Activated CD8-positive, alpha-beta memory T cell treated with anti-CD3 and anti-CD28 coated beads for 1 hour (primary cell): Measurements from ENCODE around the gene TBX19.

ENCODE experiments used
- DNase-seq, 2 donors: peaks; one replicate each; pipeline ENCODE4 v3.0.0-alpha.2; 2020; ENCODE audit warnings: low read depth in 1 of 2; ENCODE audit errors: extremely low read depth in 1 of 2

The TBX19 gene

DNA sequence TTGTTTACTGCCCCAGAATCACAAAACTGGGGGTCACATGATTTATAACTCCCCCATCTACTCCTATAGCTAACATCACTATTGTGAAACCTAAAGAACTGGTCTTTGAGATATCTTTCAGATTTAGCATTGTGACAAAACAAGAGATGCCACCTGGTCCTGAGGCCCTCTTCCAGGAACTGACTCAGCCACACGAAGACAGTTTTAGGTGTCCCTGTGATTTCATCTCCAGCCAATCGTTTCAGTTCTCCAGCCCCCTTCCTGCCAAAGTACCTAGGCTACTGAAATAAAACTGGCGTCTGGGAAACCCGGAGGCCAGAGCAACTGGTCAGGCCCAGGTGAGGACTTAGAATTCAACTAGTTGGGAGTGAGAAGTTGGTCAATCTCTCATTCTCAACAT, 36.6 kb downstream of the TBX19 start:
- no peak for DNase-seq

DNA sequence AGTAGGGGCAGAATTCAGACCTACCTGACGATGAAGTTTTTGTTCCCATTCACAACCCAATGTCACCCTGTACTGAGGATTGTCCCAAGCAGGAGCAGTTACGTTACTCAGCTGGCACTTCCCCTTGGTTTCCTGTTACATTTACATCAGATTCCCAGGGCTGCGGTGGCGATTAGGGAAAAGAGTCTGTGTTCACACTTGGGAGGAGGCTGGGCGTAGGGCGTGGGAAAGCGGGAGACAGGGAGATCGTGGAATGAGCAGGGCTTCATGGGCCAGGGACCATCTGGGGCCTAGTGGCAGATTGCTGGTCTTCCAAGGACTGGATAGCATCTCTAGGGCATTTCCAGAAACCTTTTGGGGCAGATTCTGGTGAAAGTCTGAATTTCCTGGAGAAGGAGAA, 39.0 kb downstream of the TBX19 start:
- DNase-seq = no peak

DNA sequence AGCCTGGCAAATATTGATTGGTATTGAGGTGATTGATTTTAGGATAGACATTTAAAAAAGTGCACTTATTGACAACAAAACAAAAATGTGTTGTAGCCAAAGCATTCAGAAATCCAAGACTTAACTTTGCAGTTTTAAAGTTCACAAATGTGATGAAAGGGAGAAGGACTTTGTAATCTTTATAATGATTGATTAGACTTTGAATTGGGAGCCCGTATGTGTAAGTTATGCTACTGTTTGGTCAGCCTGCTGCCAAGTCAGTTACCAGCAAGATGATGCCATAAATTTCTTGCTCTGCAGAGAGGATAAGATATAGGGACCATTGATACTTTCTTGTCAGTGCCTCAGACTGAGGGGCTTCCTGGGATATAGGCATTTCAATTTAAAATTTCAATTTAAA, 39.5 kb downstream of the TBX19 start:
- no peak for DNase-seq

DNA sequence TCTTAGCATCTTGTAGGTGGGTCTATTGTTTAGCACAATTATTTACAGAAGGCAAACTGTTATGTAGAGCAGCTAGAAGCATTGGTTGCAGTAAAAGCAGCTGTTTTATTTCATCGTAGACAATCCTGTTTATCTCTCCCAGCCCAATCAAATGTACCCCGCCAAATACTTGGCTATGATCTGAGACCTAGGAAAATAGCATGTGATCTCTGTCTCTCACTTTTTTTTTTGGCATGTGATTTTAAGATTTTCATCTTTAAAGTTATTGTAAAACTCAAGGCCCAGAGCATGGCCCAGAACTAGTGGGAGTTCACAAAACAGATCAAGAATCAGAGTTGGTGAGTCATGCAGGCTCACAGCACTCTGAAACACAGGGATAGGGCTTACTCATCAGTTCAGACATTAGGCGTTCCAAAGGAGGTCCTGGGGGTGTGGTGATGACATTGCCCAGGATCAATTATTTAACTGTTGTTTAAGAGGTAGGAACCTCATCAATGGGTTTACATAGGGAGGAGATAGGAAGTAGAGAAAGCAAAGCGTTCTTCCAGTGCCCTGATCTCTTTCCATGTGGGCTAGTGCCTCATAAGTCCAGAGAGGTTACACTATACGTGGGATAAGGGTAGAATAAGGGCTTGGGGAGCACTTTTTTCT, 40.2 kb downstream of the TBX19 start:
- no peak for DNase-seq

DNA sequence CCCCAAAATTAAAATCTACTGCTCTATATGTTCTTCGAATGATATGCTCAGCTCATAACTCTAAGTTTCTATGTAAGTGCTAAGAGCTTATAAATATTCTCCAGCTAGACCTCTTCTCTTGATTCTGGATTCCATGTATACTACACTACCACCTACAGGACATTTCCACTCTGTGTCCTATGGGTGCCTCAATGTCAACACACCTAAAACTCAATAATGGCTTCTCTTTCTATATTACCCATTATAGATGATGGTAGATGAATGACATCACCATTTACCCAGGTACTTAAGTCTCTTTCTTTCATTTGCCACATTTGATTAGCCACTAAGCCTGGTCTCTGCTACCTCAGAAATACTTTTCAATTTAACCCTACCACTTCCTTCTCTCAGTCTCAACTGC, 41.3 kb downstream of the TBX19 start:
- no peak for DNase-seq

DNA sequence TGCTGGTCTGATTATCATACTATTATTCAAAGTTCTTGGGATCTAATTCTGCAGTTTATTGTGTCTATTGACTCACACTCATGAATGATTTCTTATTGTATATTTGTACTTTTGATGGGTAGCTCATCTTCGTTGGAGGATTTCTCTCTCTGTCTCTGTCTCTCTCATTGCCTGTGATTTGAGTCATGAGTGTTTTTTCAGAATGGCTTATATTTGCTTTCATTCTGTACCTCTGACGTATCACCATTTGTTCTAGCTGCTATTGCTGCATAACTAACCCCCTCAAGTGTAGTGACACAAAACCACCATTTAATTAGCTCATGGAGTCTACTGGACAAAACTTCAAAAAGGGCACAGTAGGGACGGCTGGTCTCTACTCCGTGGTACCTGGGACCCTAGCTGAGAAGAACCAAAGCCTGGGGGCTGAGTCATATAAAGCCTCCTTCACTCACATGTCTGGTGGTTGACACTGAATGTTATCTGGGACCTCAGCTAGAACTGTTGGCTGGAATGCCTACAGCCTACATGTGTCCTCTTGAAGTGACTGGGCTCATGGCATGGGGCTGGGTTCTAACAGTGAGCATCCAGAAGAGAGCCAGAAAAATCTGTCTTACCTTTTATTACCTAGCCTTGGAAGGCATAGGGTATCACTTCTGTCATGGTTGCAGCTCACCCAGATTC, 44.2 kb downstream of the TBX19 start:
- no peak for DNase-seq

DNA sequence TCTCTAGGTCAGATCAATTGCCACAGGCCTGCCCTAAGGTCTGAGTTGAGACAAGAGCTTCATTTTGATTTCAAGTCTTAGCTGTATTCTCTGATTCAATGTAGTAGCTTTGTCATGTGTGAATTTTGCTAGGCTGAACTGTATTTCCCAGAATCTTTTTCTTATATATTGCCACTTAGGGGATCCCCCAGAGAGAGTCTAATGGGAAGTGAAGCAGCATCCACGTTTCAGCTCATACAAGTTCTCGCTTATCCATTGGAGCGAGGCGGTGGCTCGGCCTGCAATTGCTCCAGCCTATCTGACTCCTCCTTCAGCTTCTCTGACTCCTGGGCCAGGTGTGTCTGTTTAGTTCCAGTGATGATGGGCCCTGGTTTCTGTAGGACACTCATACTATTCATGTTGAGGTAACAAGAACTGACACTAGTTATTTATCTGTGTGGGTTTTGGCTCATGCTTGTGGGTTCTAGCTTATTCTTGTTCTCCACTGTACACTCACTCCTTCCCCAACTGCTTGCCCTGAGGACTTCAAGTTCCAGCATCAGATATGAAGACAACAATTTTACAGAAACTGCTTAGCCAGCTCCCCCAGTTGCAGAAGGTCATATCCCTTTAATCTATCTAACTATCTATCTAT, 48.2 kb downstream of the TBX19 start:
- no peak for DNase-seq

DNA sequence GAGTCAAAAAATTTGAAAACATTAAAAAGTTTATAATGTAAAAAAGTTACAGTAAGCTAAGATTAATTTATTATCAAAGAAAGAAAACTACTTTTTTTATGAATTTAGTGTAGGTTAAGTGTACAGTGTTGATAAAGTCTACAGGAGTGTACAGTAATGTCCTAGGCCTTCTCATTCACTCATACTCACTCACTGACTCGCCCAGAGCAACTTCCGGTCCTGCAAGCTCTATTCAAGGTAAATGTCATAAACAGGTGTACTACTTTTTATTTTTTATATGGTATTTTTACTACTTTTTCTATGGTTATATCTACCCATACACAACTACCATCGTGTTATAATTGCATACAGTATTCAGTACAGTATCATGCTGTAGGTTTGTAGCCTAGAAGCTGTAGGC, 49.6 kb downstream of the TBX19 start:
- no peak for DNase-seq

DNA sequence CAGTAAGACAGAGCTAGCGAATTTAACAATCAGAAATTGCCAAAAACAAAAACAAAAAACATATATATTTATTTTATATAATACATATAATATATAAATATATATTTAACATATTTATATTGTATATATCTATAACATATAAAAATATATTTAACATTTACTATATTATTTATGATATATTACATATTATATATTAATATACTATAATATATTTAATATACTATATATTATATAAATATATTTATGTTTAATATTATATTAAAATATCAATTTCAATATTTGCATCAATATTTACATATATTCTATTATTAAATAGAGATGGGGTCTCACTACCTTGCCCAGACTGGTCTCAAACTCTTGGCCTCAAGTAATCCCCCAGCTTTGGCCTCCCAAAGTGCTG, 50.9 kb downstream of the TBX19 start:
- DNase-seq = no peak

DNA sequence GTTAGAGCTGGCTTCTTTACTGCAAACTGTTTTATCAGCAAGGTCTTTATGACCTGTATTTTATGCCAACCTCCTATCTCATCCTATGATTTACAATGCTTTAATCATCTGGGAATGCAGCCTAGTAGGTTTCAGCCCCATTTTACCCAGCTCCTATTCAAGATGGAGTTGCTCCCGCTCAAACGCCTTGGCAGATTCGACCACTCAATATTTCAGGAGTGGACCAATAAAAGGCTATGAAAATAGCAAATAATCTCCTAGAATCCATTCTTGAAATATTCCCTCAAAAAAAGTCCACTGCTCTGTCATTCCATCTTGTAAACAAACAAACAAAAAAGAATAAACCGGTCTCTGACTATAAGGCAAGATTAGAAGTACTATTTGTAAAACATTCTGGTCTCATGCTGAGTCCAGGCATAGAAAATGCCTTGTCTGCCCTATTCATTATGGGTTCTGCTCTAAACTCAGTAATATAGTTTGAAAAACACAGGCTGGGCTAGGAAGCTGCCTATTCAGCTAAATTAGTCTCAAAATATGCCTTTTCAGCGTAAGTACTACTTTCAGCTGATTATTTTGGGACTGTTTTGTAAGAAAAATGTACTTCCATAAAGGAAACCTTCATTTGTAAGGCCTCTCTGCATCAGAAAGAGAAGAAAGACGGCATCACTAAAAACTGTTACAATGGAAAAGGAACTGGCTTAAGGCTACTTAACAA, 53.0 kb downstream of the TBX19 start:
- DNase-seq = no peak

DNA sequence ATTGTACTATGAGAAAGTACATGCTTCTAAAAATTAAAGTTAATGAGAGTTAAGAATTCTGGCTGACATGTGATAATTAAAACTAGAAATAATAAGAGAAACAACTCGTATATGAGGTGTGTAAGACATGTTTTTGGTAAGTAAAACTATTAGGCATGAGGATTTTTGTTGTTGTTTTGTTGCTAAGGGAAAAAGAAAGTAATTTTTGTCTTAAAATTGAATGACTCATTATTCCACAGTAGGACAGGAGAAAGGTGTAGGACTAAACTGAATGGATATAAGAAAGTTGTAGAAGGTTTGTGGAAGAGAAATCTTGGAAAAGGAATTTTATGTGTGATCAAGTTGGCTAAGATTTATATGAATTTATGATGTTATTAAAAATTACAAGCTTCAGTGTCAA, 54.8 kb downstream of the TBX19 start:
- DNase-seq = no peak

DNA sequence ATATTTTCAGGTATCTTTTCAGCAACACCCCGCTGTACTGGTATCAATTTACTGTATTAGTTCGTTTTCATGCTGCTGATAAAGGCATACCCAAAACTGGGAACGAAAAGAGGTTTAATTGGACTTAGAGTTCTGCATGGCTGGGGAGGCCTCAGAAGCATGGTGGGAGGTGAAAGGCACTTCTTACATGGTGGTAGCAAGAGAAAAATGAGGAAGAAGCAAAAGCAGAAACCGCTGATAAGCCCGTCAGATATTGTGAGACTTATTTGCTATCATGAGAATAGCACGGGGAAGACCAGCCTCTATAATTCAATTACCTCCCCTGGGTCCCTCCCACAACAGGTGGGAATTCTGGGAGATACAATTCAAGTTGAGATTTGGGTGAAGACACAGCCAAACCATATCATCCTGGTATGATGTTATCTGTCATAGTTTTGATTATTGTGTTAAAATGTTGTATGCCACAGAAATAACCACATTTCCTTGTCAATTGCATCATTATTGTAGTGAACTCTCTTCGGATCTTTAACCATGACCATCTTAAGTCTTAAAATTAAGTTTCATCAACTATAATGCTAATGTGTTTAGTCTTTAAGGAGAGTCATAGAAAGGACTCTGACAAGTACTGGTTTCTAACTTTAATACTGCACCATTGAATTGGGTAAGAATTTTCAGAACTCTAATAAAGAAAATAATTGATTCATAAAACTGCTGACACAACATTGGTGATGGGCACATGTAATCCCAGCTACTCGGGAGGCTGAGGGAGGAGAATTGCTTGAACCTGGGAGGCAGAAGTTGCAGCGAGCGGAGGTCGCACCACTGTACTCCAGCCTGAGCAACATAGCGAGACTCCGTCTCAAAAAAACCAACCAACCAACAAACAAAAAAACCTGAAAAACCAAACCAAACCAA, 58.2 kb downstream of the TBX19 start:
- DNase-seq = no peak

DNA sequence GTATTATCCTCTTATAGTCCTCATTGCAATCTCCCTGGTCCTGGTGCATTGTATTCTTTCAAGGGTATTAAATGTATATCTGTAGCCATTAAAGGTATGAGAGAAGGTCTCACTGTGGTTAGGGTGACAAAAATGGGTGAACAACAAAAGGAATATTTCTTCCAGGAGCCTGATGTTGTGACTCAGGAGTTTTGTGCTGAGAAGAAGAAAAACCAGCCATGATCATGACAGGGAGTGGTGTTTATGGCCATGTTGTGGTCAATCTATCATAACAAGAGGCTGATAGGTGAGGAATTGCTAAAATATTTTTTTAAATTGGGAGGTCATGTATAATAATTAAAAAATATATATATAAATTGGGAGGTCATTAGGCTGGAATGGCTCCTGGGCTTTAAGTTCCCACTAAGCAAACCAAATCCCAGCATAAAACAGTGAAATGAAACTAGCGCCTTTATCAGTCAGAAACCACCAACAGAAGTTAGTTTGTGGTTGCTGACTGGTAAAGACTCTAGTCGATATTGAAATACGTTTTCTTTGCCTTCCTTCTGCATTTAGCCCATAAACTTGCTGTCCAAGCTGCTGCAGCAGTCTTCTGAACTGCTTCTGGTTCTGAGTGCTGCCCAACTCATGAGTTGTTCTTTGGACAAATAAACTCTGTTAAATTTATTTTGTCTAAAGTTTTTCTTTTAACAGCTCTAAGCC, 60.3 kb downstream of the TBX19 start:
- no peak for DNase-seq

DNA sequence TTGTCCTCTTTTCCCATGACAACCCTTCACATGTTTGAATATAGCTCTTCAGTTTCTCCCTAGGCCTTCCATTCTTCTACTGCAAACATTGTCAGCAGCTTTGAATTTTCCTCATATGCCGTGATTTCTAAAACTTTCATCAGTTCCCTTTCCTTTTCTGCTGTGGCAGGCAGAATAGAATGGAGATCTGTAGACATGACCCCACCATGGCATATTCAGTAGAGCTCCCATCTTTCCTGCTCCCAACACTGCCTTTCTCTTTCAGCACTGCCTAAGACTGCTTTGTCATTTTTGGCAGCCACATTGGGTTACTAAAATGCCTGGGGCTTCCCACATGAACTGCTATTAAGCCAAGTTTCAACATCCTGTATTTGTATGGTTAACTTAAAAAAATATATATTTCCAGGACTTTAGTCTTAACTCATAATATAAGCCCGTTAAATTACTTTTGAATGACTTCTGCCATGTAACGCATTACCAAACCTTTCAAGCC, 60.9 kb downstream of the TBX19 start:
- no peak for DNase-seq

DNA sequence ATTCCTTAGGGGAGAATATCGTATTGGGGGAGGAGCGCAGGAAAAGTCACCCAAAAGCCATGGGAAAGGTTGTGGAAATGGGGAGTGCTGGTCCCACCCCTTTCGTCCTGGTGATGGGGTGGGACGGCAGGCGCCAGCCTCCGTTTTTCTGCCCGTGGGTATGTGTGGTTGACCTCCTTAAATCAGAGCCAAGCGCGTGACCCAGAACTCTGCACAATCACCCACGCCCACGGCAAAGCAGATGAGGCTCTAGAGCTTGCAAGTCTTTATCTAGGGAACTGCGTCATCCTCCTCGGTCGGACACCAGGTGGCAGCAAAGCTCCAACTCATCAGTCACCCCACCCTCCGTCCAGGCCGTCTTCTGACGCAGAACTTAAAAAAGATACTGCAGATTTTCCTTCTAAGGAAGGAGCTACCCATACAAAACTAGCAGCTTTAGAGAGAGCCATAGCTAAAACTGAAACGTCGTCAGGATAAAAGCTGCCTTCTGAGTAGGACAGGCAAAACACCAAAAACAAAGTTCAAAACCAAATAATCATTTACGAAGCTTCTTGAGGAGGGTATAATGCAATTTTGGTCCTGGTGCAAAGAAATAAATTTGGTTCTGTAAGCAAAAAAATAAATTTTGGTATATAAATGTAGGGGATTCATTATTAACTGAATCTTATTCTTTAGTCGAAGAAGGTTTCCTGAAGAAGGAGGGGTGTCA, 62.0 kb downstream of the TBX19 start:
- peak; percentile 76 to 79 for DNase-seq

DNA sequence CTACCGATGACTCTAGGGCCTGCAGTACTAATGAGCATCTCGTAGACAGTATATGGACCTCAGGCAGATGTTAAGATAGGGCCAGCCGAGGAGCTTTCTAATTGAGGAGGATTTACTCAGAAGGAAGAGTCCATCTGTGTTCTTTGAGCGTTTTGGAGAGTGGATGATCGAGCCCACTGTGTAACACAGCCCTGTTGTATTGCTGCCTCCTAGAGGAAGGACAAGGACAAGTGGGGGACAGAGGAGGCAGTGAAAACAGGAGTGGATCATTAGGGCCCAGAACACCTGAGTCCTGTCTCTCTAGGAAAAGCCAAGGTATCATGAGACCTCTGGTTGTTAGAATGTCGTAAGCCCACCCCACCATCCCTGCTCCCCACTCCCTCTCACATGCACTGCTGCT, 62.9 kb downstream of the TBX19 start:
- no peak for DNase-seq

DNA sequence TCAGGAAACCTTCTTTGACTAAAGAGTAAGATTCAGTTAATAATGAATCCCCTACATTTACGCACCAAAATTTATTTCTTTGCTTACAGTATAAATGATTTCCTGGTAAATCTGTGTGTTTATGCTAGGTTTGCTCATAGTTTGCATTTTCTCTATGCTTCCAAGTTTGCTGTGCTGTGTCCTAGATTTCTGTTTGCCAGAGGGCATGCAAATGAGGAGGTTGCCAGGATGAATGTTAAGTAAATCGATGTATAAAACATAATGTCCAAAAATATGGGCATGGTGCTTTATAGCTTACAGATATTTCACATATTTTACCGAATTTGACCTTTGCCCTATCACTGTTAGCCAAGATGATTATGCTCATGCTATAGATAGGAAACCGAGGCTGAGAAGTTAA, 63.8 kb downstream of the TBX19 start:
- no peak for DNase-seq

DNA sequence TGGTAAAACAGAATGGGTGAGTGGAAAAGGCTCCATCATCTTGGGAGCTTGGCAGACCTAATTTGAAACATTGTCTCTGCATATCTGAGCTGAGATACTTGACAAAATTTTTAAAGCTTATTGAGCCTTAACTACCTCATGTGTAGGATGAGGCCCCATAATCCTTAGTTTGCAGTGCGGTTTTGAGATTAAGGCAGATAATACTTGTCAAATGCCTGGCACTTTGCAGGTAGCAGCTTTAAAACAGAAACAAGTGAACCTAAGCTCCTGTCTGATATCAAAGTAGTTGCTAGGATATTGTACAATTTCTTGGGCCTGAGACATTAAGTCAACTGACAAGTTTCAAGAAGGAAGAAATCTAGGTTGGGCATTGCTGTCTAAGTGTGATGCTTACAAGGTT, 65.3 kb downstream of the TBX19 start:
- no peak for DNase-seq

DNA sequence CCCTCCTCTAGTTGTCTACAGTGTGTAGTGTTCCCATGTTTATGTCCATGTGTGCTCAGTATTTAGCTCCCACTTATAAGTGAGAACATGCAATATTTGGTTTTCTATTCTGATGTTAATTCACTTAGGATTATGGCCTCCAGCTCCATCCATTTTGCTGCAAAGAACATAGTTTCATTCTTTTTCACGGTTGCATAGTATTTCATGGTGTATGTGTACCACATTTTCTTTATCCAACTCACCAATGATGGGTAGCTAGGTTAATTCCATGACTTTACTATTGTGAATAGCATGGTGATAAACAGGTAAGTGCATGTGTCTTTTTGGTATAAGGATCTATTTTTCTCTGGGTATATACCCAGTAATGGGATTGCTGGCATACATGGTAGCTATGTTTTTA, 67.0 kb downstream of the TBX19 start:
- DNase-seq = no peak
